Thyroid gland (tissue), 4 donors: Measurements from ENCODE around the gene ANKRD60.

Experiments used
- CTCF ChIP-seq, 6 experiments: fragments of 200-600 bp in 3 of 6; fragments of 450-650 bp in 3 of 6; sonication (generic) in 3 of 6; IDR thresholded peaks; one replicate each; pipeline ENCODE4 v1.5.1; 2016 to 2019; ENCODE audit warnings: antibody characterized with exemption in 6 of 6, mild to moderate bottlenecking in 2 of 6, inconsistent platforms in 1 of 6, moderate library complexity in 1 of 6
- POLR2A ChIP-seq, 2 donors: fragments of 450-650 bp; IDR thresholded peaks; one replicate each; pipeline ENCODE4 v1.6.1; 2017; ENCODE audit warnings: antibody characterized with exemption in 2 of 2, mild to moderate bottlenecking in 2 of 2, moderate library complexity in 1 of 2

- no peak for TF ChIP-seq CTCF (IDR thresholded peaks at IDR 0.05)
- no peak for TF ChIP-seq POLR2A (IDR thresholded peaks at IDR 0.05)
These were observed 9.7 kb downstream of the ANKRD60 start for GRCh38 chr20:58218665-58219341.
